SK-N-SH (cell line): ENCODE results near the gene PKD2L1. TPM values are rescaled to one million over a fixed set of nuclear protein-coding genes. Genes with fewer than 3 reads are reported as not detected.

ENCODE experiments used
- CTCF ChIA-PET: fragments of 300-600, 350-600 bp; formaldehyde crosslinking; extraction: SDS; loops from one replicate; lab custom pipeline; 2021; lab: Yijun Ruan, JAX
- POLR2A ChIA-PET: fragments of 350-600 bp; sonication (Branson Sonifier 250); formaldehyde crosslinking; extraction: SDS; loops from one replicate; lab custom pipeline; 2020; ENCODE audit warnings: antibody characterized with exemption, inconsistent platforms; lab: Yijun Ruan, JAX
- DNase-seq: peaks from one replicate; pipeline ENCODE4 v3.0.0; 2012
- H2AFZ ChIP-seq: fragments of 200-600 bp; sonication (generic); 2 replicates; pipeline ENCODE4 v1.8.1; 2016; ENCODE audit warnings: antibody characterized with exemption, mild to moderate bottlenecking, low read depth
- H3F3A ChIP-seq: fragments of 200-600 bp; sonication (generic); replicated peaks from 2 replicates; pipeline ENCODE3; 2016; ENCODE audit warnings: antibody characterized with exemption, mild to moderate bottlenecking; ENCODE audit not compliant: insufficient read depth
- H3K27ac ChIP-seq, 2 experiments: fragments of 200-500 bp in 1 of 2; fragments of 200-600 bp in 1 of 2; sonication (Bioruptor generic) in 1 of 2; sonication (generic), shearing (Covaris generic) in 1 of 2; 2 replicates each; pipeline versions ENCODE4 v1.5.1 to v1.6.1; 2014 to 2016; ENCODE audit warnings: low read depth in 2 of 2, inconsistent platforms in 1 of 2, low read length in 1 of 2, mild to moderate bottlenecking in 1 of 2, mixed read lengths in 1 of 2
- H3K27me3 ChIP-seq: fragments of 200-600 bp; sonication (generic), shearing (Covaris generic); 2 replicates; pipeline ENCODE4 v1.6.1; 2016; ENCODE audit warnings: mixed run types; ENCODE audit not compliant: insufficient read depth
- H3K36me3 ChIP-seq, 2 experiments: fragments of 200-500 bp in 1 of 2; fragments of 200-600 bp in 1 of 2; sonication (Bioruptor generic) in 1 of 2; sonication (generic) in 1 of 2; replicated peaks in 1 of 2; 2 replicates each; pipeline versions ENCODE3 to v1.5.1; 2014 to 2016; ENCODE audit warnings: low read length in 1 of 2, mild to moderate bottlenecking in 1 of 2; ENCODE audit not compliant: insufficient read depth in 2 of 2, control insufficient read depth in 1 of 2
- H3K4me1 ChIP-seq, 2 experiments: fragments of 200-500 bp in 1 of 2; fragments of 200-600 bp in 1 of 2; sonication (Bioruptor generic) in 1 of 2; sonication (generic), shearing (Covaris generic) in 1 of 2; 2 replicates each; pipeline versions ENCODE4 v1.5.1 to v1.6.1; 2014 to 2016; ENCODE audit warnings: low read depth in 1 of 2, low read length in 1 of 2, mixed run types in 1 of 2; ENCODE audit not compliant: insufficient read depth in 2 of 2, control insufficient read depth in 1 of 2
- H3K4me2 ChIP-seq: fragments of 200-600 bp; sonication (generic), shearing (Covaris generic); 2 replicates; pipeline ENCODE4 v1.6.1; 2017; ENCODE audit warnings: mixed run types
- H3K4me3 ChIP-seq, 2 experiments: fragments of 200-500 bp in 1 of 2; fragments of 200-600 bp in 1 of 2; sonication (Bioruptor generic) in 1 of 2; sonication (generic), shearing (Covaris generic) in 1 of 2; 2 replicates each; pipeline versions ENCODE4 v1.5.1 to v1.8.1; 2014 to 2016; ENCODE audit warnings: low read depth in 2 of 2, inconsistent platforms in 1 of 2, low read length in 1 of 2, mild to moderate bottlenecking in 1 of 2, mixed read lengths in 1 of 2, moderate library complexity in 1 of 2
- H3K79me2 ChIP-seq: fragments of 200-600 bp; sonication (generic); 2 replicates; pipeline ENCODE4 v1.8.1; 2017; ENCODE audit warnings: mild to moderate bottlenecking; ENCODE audit not compliant: insufficient read depth
- H3K9ac ChIP-seq: fragments of 200-600 bp; sonication (generic); 2 replicates; pipeline ENCODE4 v1.6.1; 2017; ENCODE audit warnings: mixed run types
- H3K9me2 ChIP-seq: fragments of 200-600 bp; sonication (generic); 2 replicates; pipeline ENCODE4 v1.6.1; 2017; ENCODE audit warnings: mixed run types
- H3K9me3 ChIP-seq: fragments of 200-600 bp; sonication (generic); 2 replicates; pipeline ENCODE4 v1.6.1; 2017; ENCODE audit warnings: mixed run types, mild to moderate bottlenecking, moderate library complexity
- H4K20me1 ChIP-seq: fragments of 200-600 bp; sonication (generic); 2 replicates; pipeline ENCODE4 v1.6.1; 2017; ENCODE audit warnings: mild to moderate bottlenecking, mixed run types; ENCODE audit not compliant: insufficient read depth
- CHD2 ChIP-seq: fragments of 150-350 bp; IDR thresholded peaks from 2 replicates; pipeline ENCODE4 v1.6.1; 2018; ENCODE audit warnings: low read length; ENCODE audit not compliant: partially characterized antibody
- GABPA ChIP-seq: IDR thresholded peaks from 2 replicates; pipeline ENCODE4 v1.4.0; 2012; ENCODE audit warnings: low read depth, mild to moderate bottlenecking
- RAD21 ChIP-seq: IDR thresholded peaks from 2 replicates; pipeline ENCODE4 v1.6.1; 2012; ENCODE audit warnings: mild to moderate bottlenecking, low read length
- RCOR1 ChIP-seq: fragments of 150-350 bp; IDR thresholded peaks from 2 replicates; pipeline ENCODE4 v1.6.1; 2017; ENCODE audit warnings: antibody characterized with exemption, low read length
- RFX5 ChIP-seq: IDR thresholded peaks from 2 replicates; pipeline ENCODE4 v1.6.1; 2012; ENCODE audit warnings: mild to moderate bottlenecking, improper control_type of control experiment, low read length
- SIN3A ChIP-seq: IDR thresholded peaks from 2 replicates; pipeline ENCODE4 v1.6.1; 2012; ENCODE audit warnings: low read depth, mild to moderate bottlenecking, low read length, moderate library complexity, borderline replicate concordance
- SMC3 ChIP-seq: IDR thresholded peaks from 2 replicates; pipeline ENCODE4 v1.6.1; 2012; ENCODE audit warnings: low read depth, low read length, improper control_type of control experiment
- TCF12 ChIP-seq: IDR thresholded peaks from 2 replicates; pipeline ENCODE4 v1.4.0; 2012
- WGBS: methylation state at CpG from one replicate; pipeline ENCODE4 v1.1.6; 2017; ENCODE audit warnings: low lambda C conversion rate; 5-methylcytosine and 5-hydroxymethylcytosine counted together
- polyA plus RNA-seq, 3 experiments: library from polyadenylated mRNA; depleted of rRNA; stranded (reverse); fragments of >200 nt; gene quantifications; 2 replicates each; pipeline ENCODE4 v1.2.3, GENCODE V29; 2012
- TF ChIP-seq, protein P1 (sequence below): fragments of 200-600 bp; sonication (generic); IDR thresholded peaks from 2 replicates; pipeline ENCODE4 v1.6.1; 2017; ENCODE audit warnings: antibody characterized with exemption, mild to moderate bottlenecking, moderate library complexity

PKD2L1 gene
- polyA plus RNA-seq, 1 of the 3 experiments (the other 2 are of a cell fraction): not detected

- no peaks in the 10 kb centered on the region for H3K36me3 ChIP-seq
- H3K4me1 ChIP-seq: peaks cover 0 to 21% of the 10 kb centered on the region in 2 experiments; a peak in 1 of 4 replicates
- no peak for DNase-seq
- H3K9me2 ChIP-seq: no peaks in the 10 kb centered on the region
- no peak overlapping the region for H2AFZ ChIP-seq
- no peak overlapping the region for H3K4me2 ChIP-seq
- WGBS: 84% methylated on average over 7 of the region's 7 CpGs
- TF ChIP-seq CHD2 (no peak), SIN3A (no peak), GABPA (no peak), TCF12 (no peak)
- peaks cover 4% of the 10 kb centered on the region for H3F3A ChIP-seq
- ChIA-PET CTCF (interaction anchor here (0.6 to 24.3 kb wide), 13 partner anchors 9 to 206 kb away, joined by 3 to 432 read pairs (median 3); partner anchors contain the start of genes PKD2L1 and SEC31B), POLR2A (no interaction called here)
- no peaks in the 10 kb centered on the region for H3K9me3 ChIP-seq
- H3K27me3 ChIP-seq: no peaks in the 10 kb centered on the region; the same call in 1 of the 2 replicates
- peak overlapping the region in 1 of 2 experiments; percentile 11; a peak in 1 of 4 replicates for H3K27ac ChIP-seq
- no peak overlapping the region for H3K9ac ChIP-seq
- H3K4me3 ChIP-seq: no peak overlapping the region
- H3K79me2 ChIP-seq: no peaks in the 10 kb centered on the region
- no peaks in the 10 kb centered on the region for H4K20me1 ChIP-seq
Measured at GRCh38 chr10:100342627-100342972, 12.6 kb upstream of the PKD2L1 start.

DNA sequence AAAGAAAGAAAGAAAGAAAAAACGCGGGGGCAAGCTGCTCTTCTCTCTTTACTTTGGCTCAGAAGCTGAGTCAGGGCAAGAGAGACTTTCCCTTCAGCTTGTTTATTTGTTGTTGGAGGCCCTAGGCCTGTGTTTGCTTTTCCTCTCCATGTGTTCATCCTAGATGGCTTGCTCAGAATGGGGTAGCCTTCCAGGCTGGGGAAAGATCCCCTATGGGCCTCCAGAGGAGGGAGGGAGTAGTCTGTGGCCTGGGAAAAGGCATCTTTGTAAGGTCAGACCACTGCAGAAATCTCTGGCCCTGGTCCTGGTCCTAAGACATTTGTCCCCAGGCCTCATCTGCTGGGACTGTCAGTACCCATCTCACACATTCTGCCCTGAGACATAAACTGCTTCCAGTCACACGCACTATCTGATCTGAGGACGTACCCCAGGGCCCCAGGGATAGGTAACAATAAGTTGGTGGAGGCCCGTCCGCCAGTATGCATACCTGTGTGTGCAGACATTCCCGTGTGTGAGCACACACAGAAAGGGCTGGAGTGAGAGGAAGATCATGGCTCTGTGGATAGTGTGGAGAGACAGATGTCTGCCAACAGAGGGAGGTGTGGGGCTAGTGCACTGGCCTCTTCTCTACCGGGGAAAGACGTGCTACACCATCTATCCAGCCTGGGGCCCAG is 12.1 kb upstream of the PKD2L1 start:
- Histone ChIP-seq H3F3A (peaks cover 4% of the 10 kb centered on the region), H3K27ac (peak overlapping the region in 1 of 2 experiments; percentile 39; a peak in 1 of 4 replicates), H3K9me3 (no peaks in the 10 kb centered on the region), H3K79me2 (no peaks in the 10 kb centered on the region), H4K20me1 (no peaks in the 10 kb centered on the region), H3K27me3 (no peaks in the 10 kb centered on the region; the same call in 1 of the 2 replicates), H3K36me3 (no peaks in the 10 kb centered on the region), H3K9me2 (no peaks in the 10 kb centered on the region), H3K9ac (no peak overlapping the region), H2AFZ (no peak overlapping the region), H3K4me1 (peaks cover 0 to 21% of the 10 kb centered on the region in 2 experiments; a peak in 1 of 4 replicates), H3K4me3 (no peak overlapping the region), H3K4me2 (no peak overlapping the region)
- ChIA-PET CTCF (interaction anchor here (0.7 to 24.3 kb wide), 12 partner anchors 11 to 177 kb away, joined by 3 to 432 read pairs (median 6); partner anchors contain the start of gene SEC31B), POLR2A (no interaction called here)
- DNase-seq: peak; percentile 73
- 50% methylated on average over 9 of the region's 9 CpGs for WGBS
- TF ChIP-seq, protein P1, sequence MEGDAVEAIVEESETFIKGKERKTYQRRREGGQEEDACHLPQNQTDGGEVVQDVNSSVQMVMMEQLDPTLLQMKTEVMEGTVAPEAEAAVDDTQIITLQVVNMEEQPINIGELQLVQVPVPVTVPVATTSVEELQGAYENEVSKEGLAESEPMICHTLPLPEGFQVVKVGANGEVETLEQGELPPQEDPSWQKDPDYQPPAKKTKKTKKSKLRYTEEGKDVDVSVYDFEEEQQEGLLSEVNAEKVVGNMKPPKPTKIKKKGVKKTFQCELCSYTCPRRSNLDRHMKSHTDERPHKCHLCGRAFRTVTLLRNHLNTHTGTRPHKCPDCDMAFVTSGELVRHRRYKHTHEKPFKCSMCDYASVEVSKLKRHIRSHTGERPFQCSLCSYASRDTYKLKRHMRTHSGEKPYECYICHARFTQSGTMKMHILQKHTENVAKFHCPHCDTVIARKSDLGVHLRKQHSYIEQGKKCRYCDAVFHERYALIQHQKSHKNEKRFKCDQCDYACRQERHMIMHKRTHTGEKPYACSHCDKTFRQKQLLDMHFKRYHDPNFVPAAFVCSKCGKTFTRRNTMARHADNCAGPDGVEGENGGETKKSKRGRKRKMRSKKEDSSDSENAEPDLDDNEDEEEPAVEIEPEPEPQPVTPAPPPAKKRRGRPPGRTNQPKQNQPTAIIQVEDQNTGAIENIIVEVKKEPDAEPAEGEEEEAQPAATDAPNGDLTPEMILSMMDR: peak; percentile 63
- TF ChIP-seq RCOR1: 0 out of 2 replicates have a peak, but pooled peaks have one; percentile 15
- peak; percentile 90 for TF ChIP-seq RAD21
- TF ChIP-seq CHD2: no peak
- no peak for TF ChIP-seq RFX5
- TF ChIP-seq SMC3: peak; percentile 92
